A549 treated with Hydrocortisone at 1 μM for 4 hours (cell line): ENCODE data around the gene BLACAT1. TPM values are rescaled to one million over a fixed set of nuclear protein-coding genes. Genes with fewer than 3 reads are reported as not detected.

Source experiments
- total RNA-seq: library from RNA; stranded (reverse); fragments of 200-300 nt; extraction: Qiagen RNA extraction; gene quantifications from 5 replicates; pipeline ENCODE4 v1.2.3, GENCODE V29; 2022

Gene BLACAT1
- 0.03 to 0.06 TPM in 2 of 5 replicates, not detected in the others for total RNA-seq

DNA sequence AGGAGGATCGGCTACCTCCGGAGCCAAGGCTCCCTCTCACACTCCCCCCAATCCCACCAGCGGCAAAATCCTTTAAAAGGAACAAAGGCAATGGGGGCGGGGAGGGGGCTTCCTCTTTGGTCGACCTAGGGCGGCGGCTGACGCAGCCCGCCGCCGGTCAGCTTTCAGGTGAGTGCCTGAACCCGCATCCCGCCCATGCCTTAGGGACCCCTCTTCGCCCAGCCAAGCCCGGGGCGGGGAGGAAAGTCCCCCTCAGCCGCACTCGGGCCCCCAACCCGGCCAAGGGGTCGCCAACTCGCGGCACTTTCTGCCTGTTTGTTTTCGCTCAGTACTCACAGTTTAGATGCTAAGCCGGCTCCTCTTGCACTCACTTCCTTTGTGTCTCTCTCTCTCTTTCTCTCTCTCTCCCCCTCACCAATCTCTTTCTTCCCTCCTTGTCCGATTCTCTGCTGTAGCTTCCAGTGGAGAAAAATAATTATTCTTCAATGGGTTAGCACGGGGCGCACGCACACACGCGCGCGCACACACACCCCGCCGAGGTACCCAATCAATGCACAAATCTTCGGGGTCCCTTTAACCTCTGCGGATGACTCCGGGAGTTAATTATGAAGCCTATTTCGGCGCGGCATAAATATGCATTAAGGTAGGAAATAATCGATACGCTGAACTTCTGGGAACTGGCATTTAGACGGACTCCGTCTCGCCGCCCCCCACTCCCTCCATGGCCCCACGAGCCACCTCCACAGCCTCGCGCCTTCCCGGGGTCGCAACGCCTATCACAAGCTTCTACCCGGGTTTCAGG, at the start of gene BLACAT1:
BLACAT1 (minus strand) TSS at position 465 of the 802 bp plus-strand sequence.

DNA sequence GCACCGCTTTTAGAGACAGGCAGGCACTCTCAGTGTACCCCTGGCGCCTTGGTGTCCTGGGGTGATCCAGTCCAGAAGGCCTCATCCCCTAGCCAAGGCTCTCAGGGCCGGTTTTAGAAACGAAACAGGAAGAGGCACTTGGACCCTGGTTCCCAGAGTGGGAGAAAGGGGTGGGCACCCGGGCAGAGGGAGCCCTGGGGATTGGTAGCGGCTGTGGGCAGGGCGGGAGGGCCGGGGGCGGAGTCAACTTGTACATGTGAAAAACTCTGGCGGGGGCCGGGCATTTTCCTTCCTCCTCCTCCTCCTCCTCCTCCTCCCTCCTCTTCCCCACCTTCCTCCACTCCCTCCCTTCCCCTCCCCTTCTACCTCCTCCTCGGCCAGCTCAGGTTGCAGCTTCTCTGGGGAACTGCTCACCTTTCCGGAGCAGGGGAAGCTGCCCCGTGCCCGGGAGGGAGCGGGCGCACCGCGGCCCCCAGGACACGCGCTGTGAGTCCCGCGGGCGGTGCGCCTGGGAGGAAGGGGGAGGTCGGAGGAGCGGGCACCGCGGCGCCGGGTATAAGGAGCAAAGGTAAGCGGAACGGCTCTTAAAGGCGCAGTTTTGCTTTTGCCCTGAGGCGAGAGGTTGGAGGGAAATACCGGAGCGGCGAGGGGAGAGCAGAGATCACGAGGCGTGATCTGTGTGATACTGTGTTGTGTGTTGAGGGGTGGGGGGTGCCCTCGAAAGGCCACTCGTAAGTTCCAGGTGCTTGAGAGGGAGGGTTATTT, 48.6 kb upstream of the BLACAT1 start, which contains the start of gene CDK18:
CDK18 (plus strand) TSS at position 359 of the 765 bp plus-strand sequence. CDS start 18,499 bp downstream, outside the sequence.

DNA sequence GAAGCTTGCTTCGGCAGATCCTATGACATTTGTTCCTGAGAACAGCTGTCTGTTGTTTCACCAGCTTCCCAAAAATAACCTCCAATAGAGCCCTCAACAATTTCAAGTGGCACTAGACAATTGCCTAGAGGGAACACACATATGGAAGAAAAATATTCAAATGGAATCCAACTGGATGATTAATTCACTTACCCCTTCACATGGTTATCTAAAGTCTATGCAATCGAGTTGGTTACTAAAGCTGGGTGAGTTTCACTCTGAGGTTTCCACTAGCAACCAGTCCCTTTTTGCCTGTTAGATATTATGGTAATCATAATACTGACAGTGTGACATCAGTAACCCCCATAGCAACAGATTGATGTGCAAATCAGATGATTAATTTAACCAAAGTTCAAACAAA, 34.0 kb downstream of the BLACAT1 start, which contains the start of gene LEMD1:
LEMD1 (minus strand) TSS at position 259 of the 400 bp plus-strand sequence. CDS start 1,520 bp downstream, outside the sequence.

Other genes starting within 250 kb of the BLACAT1 start
- 6.9 to 10.7 TPM (median 8.6 TPM) in 5 replicates for gene DSTYK, start 244.3 kb downstream of the BLACAT1 start, total RNA-seq
- gene TMCC2, start 228.1 kb downstream of the BLACAT1 start, total RNA-seq, result 1.2 to 1.9 TPM (median 1.5 TPM) in 5 replicates
- 25.4 to 29.7 TPM (median 28.4 TPM) in 5 replicates for gene NUAK2, start 134.3 kb downstream of the BLACAT1 start, total RNA-seq
- 0.55 to 1.2 TPM (median 0.75 TPM) in 5 replicates for gene KLHDC8A, start 99.1 kb downstream of the BLACAT1 start, total RNA-seq
- gene LEMD1, start 34.0 kb downstream of the BLACAT1 start, total RNA-seq, result not detected in 5 replicates
- gene CDK18, start 48.6 kb upstream of the BLACAT1 start, total RNA-seq, result 0.67 to 1.0 TPM (median 0.83 TPM) in 5 replicates
- gene ELK4, start 176.0 kb upstream of the BLACAT1 start, total RNA-seq, result 5.4 to 7.6 TPM (median 7.0 TPM) in 5 replicates
- gene SLC45A3, start 224.5 kb upstream of the BLACAT1 start, total RNA-seq, result 4.5 to 5.6 TPM (median 5.5 TPM) in 5 replicates